HepG2 (cell line): ENCODE data around the gene SLC39A10. TPM values are rescaled to one million over a fixed set of nuclear protein-coding genes. Genes with fewer than 3 reads are reported as not detected.

Source experiments
- ATAC-seq: fragments of 200-7000 bp; cut with Tn5 transposase; 3 replicates; pipeline ENCODE4 v1.9.1; 2020; ENCODE audit warnings: mild to moderate bottlenecking, moderate library complexity
- BruUV-seq: library from RNA; stranded (reverse); fragments of 400-500 nt; replicated peaks from 2 replicates; lab custom pipeline; 2021; lab: Mats Ljungman, UMichigan
- CTCF ChIA-PET: fragments of 300-600 bp; formaldehyde crosslinking; extraction: SDS; loops from one replicate; lab custom pipeline; 2021; ENCODE audit warnings: low total read pairs, inconsistent platforms, low intra/inter-chr PET ratio; lab: Yijun Ruan, JAX
- POLR2A ChIA-PET: fragments of 350-600 bp; sonication (Branson Sonifier 250); formaldehyde crosslinking; loops from one replicate; lab custom pipeline; 2020; ENCODE audit warnings: antibody characterized with exemption, inconsistent platforms; lab: Yijun Ruan, JAX
- DNase-seq: peaks from one replicate; pipeline ENCODE4 v3.0.0-alpha.2; 2015; ENCODE audit warnings: low spot score
- FAIRE-seq: peaks from 3 replicates; lab custom pipeline; 2011; peaks lifted over from hg19 to GRCh38; lab: Jason Lieb, UNC
- H2AFZ ChIP-seq: one replicate; pipeline ENCODE4 v1.6.1; 2011; ENCODE audit warnings: low read length, inconsistent platforms
- H3K27ac ChIP-seq: fragments of 300-600 bp; 3 replicates; pipeline ENCODE4 v1.8.0; 2011; ENCODE audit warnings: mixed run types, mild to moderate bottlenecking, mixed read lengths, low read length, inconsistent platforms; ENCODE audit not compliant: insufficient read depth; ENCODE audit errors: extremely low read length
- H3K27me3 ChIP-seq, 2 experiments: fragments of 200-600 bp in 1 of 2; 2 replicates in 1 of 2; 3 replicates in 1 of 2; pipeline versions ENCODE4 v1.6.0 to v1.8.0; 2011; ENCODE audit warnings: low read length in 2 of 2, mild to moderate bottlenecking in 2 of 2, moderate library complexity in 2 of 2, inconsistent platforms in 1 of 2; ENCODE audit not compliant: insufficient read depth in 2 of 2, control insufficient read depth in 1 of 2
- H3K36me3 ChIP-seq, 2 experiments: fragments of 200-600 bp in 1 of 2; replicated peaks in 1 of 2; 2 replicates in 1 of 2; 3 replicates in 1 of 2; pipeline versions ENCODE4 v1.5.1 to v1.8.0; 2011; ENCODE audit warnings: low read length in 2 of 2, inconsistent platforms in 1 of 2; ENCODE audit not compliant: insufficient read depth in 2 of 2, control insufficient read depth in 1 of 2
- H3K4me1 ChIP-seq: 2 replicates; pipeline ENCODE4 v1.5.1; 2012; ENCODE audit warnings: low read length, inconsistent platforms; ENCODE audit not compliant: insufficient read depth
- H3K4me2 ChIP-seq: 2 replicates; pipeline ENCODE4 v1.6.0; 2011; ENCODE audit warnings: low read depth, low read length, inconsistent platforms
- H3K4me3 ChIP-seq, 3 experiments: fragments of 200-600 bp in 1 of 3; sonication (generic), shearing (Covaris generic) in 1 of 3; replicated peaks in 1 of 3; 2 replicates each; pipeline ENCODE4 v1.5.1; 2011 to 2016; ENCODE audit warnings: low read length in 3 of 3, inconsistent platforms in 2 of 3, low read depth in 2 of 3, mild to moderate bottlenecking in 2 of 3, control low read depth in 1 of 3, mixed read lengths in 1 of 3; ENCODE audit not compliant: insufficient read depth in 1 of 3
- H3K79me2 ChIP-seq: one replicate; pipeline ENCODE4 v1.6.1; 2011; ENCODE audit warnings: low read length, inconsistent platforms; ENCODE audit not compliant: insufficient read depth
- H3K9ac ChIP-seq: 2 replicates; pipeline ENCODE4 v1.6.0; 2011; ENCODE audit warnings: mild to moderate bottlenecking, low read depth, low read length, inconsistent platforms; ENCODE audit not compliant: insufficient read depth
- H3K9me3 ChIP-seq: 2 replicates; pipeline ENCODE4 v1.5.1; 2012; ENCODE audit warnings: mild to moderate bottlenecking, low read length
- H4K20me1 ChIP-seq: 2 replicates; pipeline ENCODE4 v1.6.0; 2011; ENCODE audit warnings: inconsistent platforms, mild to moderate bottlenecking, low read length, moderate library complexity; ENCODE audit not compliant: insufficient read depth
- FOXJ3 ChIP-seq: sonication (generic); formaldehyde crosslinking; IDR thresholded peaks from 2 replicates; pipeline ENCODE4 v1.4.0; 2020; ENCODE audit warnings: missing genetic modification reagents, mild to moderate bottlenecking, borderline replicate concordance
- KLF15 ChIP-seq: sonication (generic); formaldehyde crosslinking; IDR thresholded peaks from 2 replicates; pipeline ENCODE4 v1.8.1; 2023; ENCODE audit warnings: borderline replicate concordance, mild to moderate bottlenecking, inconsistent platforms, missing genetic modification reagents, mixed read lengths
- REL ChIP-seq: sonication (generic); formaldehyde crosslinking; conservative IDR thresholded peaks from 2 replicates; pipeline ENCODE4 v1.8.0; 2022; ENCODE audit warnings: mild to moderate bottlenecking, missing genetic modification reagents, moderate library complexity
- ZNF263 ChIP-seq: sonication (generic); formaldehyde crosslinking; IDR thresholded peaks from 2 replicates; pipeline ENCODE4 v1.4.0; 2020; ENCODE audit warnings: missing genetic modification reagents
- ZNF703 ChIP-seq: sonication (generic); formaldehyde crosslinking; IDR thresholded peaks from 2 replicates; pipeline ENCODE4 v1.5.1; 2020; ENCODE audit warnings: missing genetic modification reagents, mild to moderate bottlenecking, moderate library complexity, borderline replicate concordance
- WGBS: methylation state at CpG from one replicate; pipeline ENCODE4 v1.1.6; 2017; ENCODE audit warnings: low lambda C conversion rate; 5-methylcytosine and 5-hydroxymethylcytosine counted together
- in situ Hi-C: cut with HindIII; loops from 2 replicates; pipeline ENCODE4 v1.10.0; 2017; ENCODE audit warnings: low pct_unique_long_range_greater_than_20kb; ENCODE audit not compliant: extremely low pct_ligation_motif_present
- intact Hi-C: fragments of 100-400 bp; cut with micrococcal nuclease; formaldehyde crosslinking; loops from one replicate; pipeline ENCODE4 v1.10.0; 2022; ENCODE audit not compliant: unreplicated experiment
- polyA plus RNA-seq, 8 experiments: library from polyadenylated mRNA; depleted of rRNA in 3 of 8; stranded (reverse) in 7 of 8; unstranded in 1 of 8; fragments of >200 nt; fragmentation: Illumina TruSeq in 4 of 8; extraction: Trizol in 4 of 8; gene quantifications; 2 replicates each; pipeline versions ENCODE4 v1.2.1 to v1.2.3, GENCODE V29; 2011 to 2016; ENCODE audit warnings: low read depth in 4 of 8, missing spikeins in 1 of 8, mixed read lengths in 1 of 8; ENCODE audit not compliant: insufficient read depth in 1 of 8
- total RNA-seq, 5 experiments: library from RNA; depleted of rRNA; stranded (reverse); fragments of >200 nt; fragmentation: Illumina TruSeq; extraction: Trizol; gene quantifications; 2 replicates each; pipeline ENCODE4 v1.2.3, GENCODE V29; 2016; ENCODE audit warnings: low read depth in 1 of 5
- TF ChIP-seq, protein P1 (sequence below): sonication (generic); formaldehyde crosslinking; IDR thresholded peaks from 2 replicates; pipeline ENCODE4 v1.9.0; 2021; ENCODE audit warnings: missing genetic modification reagents, borderline replicate concordance
- TF ChIP-seq, protein P2 (sequence below): sonication (generic); formaldehyde crosslinking; IDR thresholded peaks from 2 replicates; pipeline ENCODE4 v1.8.0; 2022; ENCODE audit warnings: mild to moderate bottlenecking, missing genetic modification reagents, moderate library complexity
- TF ChIP-seq, protein P3 (sequence below): sonication (generic); formaldehyde crosslinking; IDR thresholded peaks from 2 replicates; pipeline ENCODE4 v1.5.0; 2020; ENCODE audit warnings: missing genetic modification reagents, mild to moderate bottlenecking, borderline replicate concordance

SLC39A10 gene
- total and polyA plus RNA-seq, 2 of the 13 experiments (the other 11 are each of a cell fraction or from before 2014, with no cell fraction given): 13.2 to 21.0 TPM

DNA sequence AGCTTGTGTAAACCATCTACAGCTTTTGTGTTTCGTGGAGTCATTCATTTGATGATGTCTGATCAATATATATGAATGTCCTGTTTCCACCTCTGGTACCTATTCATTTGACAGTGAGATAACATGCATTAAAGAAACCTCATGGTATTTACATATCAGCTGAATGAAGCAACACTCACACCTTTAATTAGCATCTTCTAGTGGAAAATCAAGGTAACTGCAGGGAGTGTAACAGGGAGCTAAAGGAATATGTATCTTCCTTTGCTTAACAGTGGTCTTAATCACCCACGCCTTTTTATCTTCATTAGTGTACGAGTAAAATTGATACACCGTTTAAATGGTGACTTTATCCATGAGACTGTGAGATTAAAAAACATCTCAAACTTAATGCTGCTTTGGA lies 15.6 kb downstream of the SLC39A10 start:
- no TSS peak for BruUV-seq
- DNase-seq (no peak), ATAC-seq (no peak), FAIRE-seq (no peak)
- no peaks in the 10 kb centered on the region for H3K9me3 ChIP-seq
- peaks cover 10% of the 10 kb centered on the region for H3K4me1 ChIP-seq
- intact Hi-C loops (no loop called here), in situ Hi-C loops (no loop called here)
- H3K4me2 ChIP-seq: no peak overlapping the region
- CTCF ChIA-PET: no interaction called here
- H3K27ac ChIP-seq: no peak overlapping the region
- H3K79me2 ChIP-seq: no peaks in the 10 kb centered on the region
- H3K4me3 ChIP-seq: no peak overlapping the region
- 95% methylated on average over 4 of the region's 4 CpGs for WGBS
- H3K9ac ChIP-seq: no peak overlapping the region
- no peaks in the 10 kb centered on the region for H3K36me3 ChIP-seq
- H2AFZ ChIP-seq: no peak overlapping the region
- TF ChIP-seq FOXJ3 (CRISPR knock-in tag) (no peak), REL (CRISPR knock-in tag) (no peak), KLF15 (no peak), ZNF703 (no peak), ZNF263 (CRISPR knock-in tag) (no peak)
- TF ChIP-seq, protein P1, sequence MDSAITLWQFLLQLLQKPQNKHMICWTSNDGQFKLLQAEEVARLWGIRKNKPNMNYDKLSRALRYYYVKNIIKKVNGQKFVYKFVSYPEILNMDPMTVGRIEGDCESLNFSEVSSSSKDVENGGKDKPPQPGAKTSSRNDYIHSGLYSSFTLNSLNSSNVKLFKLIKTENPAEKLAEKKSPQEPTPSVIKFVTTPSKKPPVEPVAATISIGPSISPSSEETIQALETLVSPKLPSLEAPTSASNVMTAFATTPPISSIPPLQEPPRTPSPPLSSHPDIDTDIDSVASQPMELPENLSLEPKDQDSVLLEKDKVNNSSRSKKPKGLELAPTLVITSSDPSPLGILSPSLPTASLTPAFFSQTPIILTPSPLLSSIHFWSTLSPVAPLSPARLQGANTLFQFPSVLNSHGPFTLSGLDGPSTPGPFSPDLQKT (CRISPR knock-in tag): no peak
- TF ChIP-seq, protein P2, sequence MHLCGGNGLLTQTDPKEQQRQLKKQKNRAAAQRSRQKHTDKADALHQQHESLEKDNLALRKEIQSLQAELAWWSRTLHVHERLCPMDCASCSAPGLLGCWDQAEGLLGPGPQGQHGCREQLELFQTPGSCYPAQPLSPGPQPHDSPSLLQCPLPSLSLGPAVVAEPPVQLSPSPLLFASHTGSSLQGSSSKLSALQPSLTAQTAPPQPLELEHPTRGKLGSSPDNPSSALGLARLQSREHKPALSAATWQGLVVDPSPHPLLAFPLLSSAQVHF (CRISPR knock-in tag): no peak
- TF ChIP-seq, protein P3, sequence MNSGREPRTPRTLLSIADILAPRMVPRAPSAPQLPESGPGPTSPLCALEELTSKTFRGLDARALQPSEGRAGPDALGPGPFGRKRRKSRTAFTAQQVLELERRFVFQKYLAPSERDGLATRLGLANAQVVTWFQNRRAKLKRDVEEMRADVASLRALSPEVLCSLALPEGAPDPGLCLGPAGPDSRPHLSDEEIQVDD (CRISPR knock-in tag): no peak
- POLR2A ChIA-PET: interaction anchor here (1.6 kb wide), 1 partner anchor 16 kb away, joined by 4 read pairs; the partner anchor contains the start of gene SLC39A10
- H3K27me3 ChIP-seq: no peaks in the 10 kb centered on the region
- no peaks in the 10 kb centered on the region; the same call in 1 of the 2 replicates for H4K20me1 ChIP-seq
